H1 (cell line): Measurements from ENCODE around the gene ENTPD2. TPM values are rescaled to one million over a fixed set of nuclear protein-coding genes. Genes with fewer than 3 reads are reported as not detected.

Experiments
- CTCF ChIA-PET: fragments of 300-600 bp; sonication (Branson Sonifier 250); formaldehyde crosslinking; loops from one replicate; lab custom pipeline; 2021; ENCODE audit not compliant: partially characterized antibody; lab: Charles Lee
- POLR2A ChIA-PET: fragments of 300-600 bp; sonication (Branson Sonifier 250); formaldehyde crosslinking; loops from one replicate; lab custom pipeline; 2021; ENCODE audit warnings: inconsistent platforms; ENCODE audit not compliant: partially characterized antibody; lab: Charles Lee
- DNase-seq, 2 experiments: peaks; one replicate each; pipeline versions ENCODE4 v3.0.0 to v3.0.0-alpha.2; 2010 to 2022; ENCODE audit warnings: low spot score in 2 of 2, low read depth in 1 of 2, mixed read lengths in 1 of 2
- FAIRE-seq: peaks from 2 replicates; lab custom pipeline; 2011; peaks lifted over from hg19 to GRCh38; lab: Jason Lieb, UNC
- H2AFZ ChIP-seq: 2 replicates; pipeline ENCODE4 v1.8.1; 2012; ENCODE audit warnings: low read length, inconsistent platforms
- H2AK5ac ChIP-seq: 2 replicates; pipeline ENCODE4 v1.6.1; 2013; ENCODE audit warnings: low read depth, low read length
- H2BK120ac ChIP-seq: replicated peaks from 2 replicates; pipeline ENCODE3; 2013; ENCODE audit warnings: low read depth, low read length, inconsistent platforms
- H2BK12ac ChIP-seq: 2 replicates; pipeline ENCODE4 v1.6.1; 2013; ENCODE audit warnings: low read depth, low read length
- H2BK15ac ChIP-seq: 2 replicates; pipeline ENCODE4 v1.6.1; 2013; ENCODE audit warnings: low read length
- H2BK20ac ChIP-seq: 2 replicates; pipeline ENCODE4 v1.6.1; 2013; ENCODE audit warnings: low read length
- H2BK5ac ChIP-seq: 2 replicates; pipeline ENCODE4 v1.6.1; 2013; ENCODE audit warnings: low read depth, low read length
- H3K14ac ChIP-seq: 2 replicates; pipeline ENCODE4 v1.6.1; 2013; ENCODE audit warnings: inconsistent platforms; ENCODE audit not compliant: insufficient read length
- H3K18ac ChIP-seq: 2 replicates; pipeline ENCODE4 v1.6.1; 2013; ENCODE audit warnings: low read length; ENCODE audit errors: extremely low read depth
- H3K23ac ChIP-seq: 2 replicates; pipeline ENCODE4 v1.6.1; 2013; ENCODE audit warnings: inconsistent platforms; ENCODE audit not compliant: insufficient read length
- H3K23me2 ChIP-seq: 2 replicates; pipeline ENCODE4 v1.6.1; 2013; ENCODE audit warnings: low read depth, low read length
- H3K27ac ChIP-seq: 2 replicates; pipeline ENCODE4 v1.6.1; 2011; ENCODE audit warnings: low read depth, low read length, inconsistent platforms
- H3K27me3 ChIP-seq, 4 experiments: replicated peaks in 1 of 4; 1 replicate in 1 of 4; 2 replicates in 3 of 4; pipeline versions ENCODE4 v1.6.1 to v1.8.1; 2011 to 2013; ENCODE audit warnings: low read length in 3 of 4, mild to moderate bottlenecking in 3 of 4, inconsistent platforms in 2 of 4, mixed read lengths in 2 of 4, moderate library complexity in 1 of 4; ENCODE audit not compliant: control insufficient read depth in 3 of 4, insufficient read depth in 3 of 4; ENCODE audit errors: extremely low read depth in 1 of 4
- H3K36me3 ChIP-seq, 4 experiments: 2 replicates each; pipeline versions ENCODE4 v1.6.1 to v1.8.1; 2011 to 2013; ENCODE audit warnings: mild to moderate bottlenecking in 4 of 4, low read length in 3 of 4, moderate library complexity in 2 of 4, control low read depth in 1 of 4, inconsistent platforms in 1 of 4; ENCODE audit not compliant: insufficient read depth in 4 of 4, control insufficient read depth in 2 of 4
- H3K4ac ChIP-seq: replicated peaks from 2 replicates; pipeline ENCODE3; 2013; ENCODE audit warnings: low read length, low read depth, mixed read lengths, inconsistent platforms; ENCODE audit not compliant: insufficient read length
- H3K4me1 ChIP-seq, 4 experiments: replicated peaks in 1 of 4; 1 replicate in 1 of 4; 2 replicates in 3 of 4; pipeline versions ENCODE4 v1.6.1 to v1.8.1; 2011 to 2013; ENCODE audit warnings: low read length in 3 of 4, inconsistent platforms in 2 of 4, mixed read lengths in 1 of 4; ENCODE audit not compliant: insufficient read depth in 4 of 4, control insufficient read depth in 3 of 4
- H3K4me2 ChIP-seq, 2 experiments: 2 replicates each; pipeline versions ENCODE4 v1.6.1 to v1.8.1; 2011 to 2013; ENCODE audit warnings: low read depth in 2 of 2, low read length in 2 of 2, control low read depth in 1 of 2, inconsistent platforms in 1 of 2, mild to moderate bottlenecking in 1 of 2; ENCODE audit not compliant: insufficient read depth in 1 of 2
- H3K4me3 ChIP-seq, 4 experiments: fragments of 200-600, 300-600 bp in 1 of 4; sonication (generic), shearing (Covaris generic), sonication (Bioruptor Twin) in 1 of 4; 2 replicates each; pipeline versions ENCODE4 v1.5.1 to v1.8.1; 2011 to 2016; ENCODE audit warnings: low read length in 4 of 4, low read depth in 3 of 4, control low read depth in 2 of 4, inconsistent platforms in 2 of 4, mild to moderate bottlenecking in 2 of 4, mixed read lengths in 1 of 4, moderate library complexity in 1 of 4; ENCODE audit not compliant: insufficient read depth in 2 of 4; ENCODE audit errors: extremely low read depth in 1 of 4
- H3K56ac ChIP-seq: replicated peaks from 2 replicates; pipeline ENCODE3; 2013; ENCODE audit warnings: low read depth, mild to moderate bottlenecking, mixed read lengths, low read length, inconsistent platforms; ENCODE audit not compliant: insufficient read length
- H3K79me1 ChIP-seq: 2 replicates; pipeline ENCODE4 v1.6.1; 2013; ENCODE audit warnings: low read depth, low read length, control low read depth
- H3K79me2 ChIP-seq, 2 experiments: 2 replicates each; pipeline versions ENCODE4 v1.6.1 to v1.8.1; 2012 to 2013; ENCODE audit warnings: low read length in 2 of 2, mild to moderate bottlenecking in 2 of 2, inconsistent platforms in 1 of 2; ENCODE audit not compliant: insufficient read depth in 2 of 2, control insufficient read depth in 1 of 2
- H3K9ac ChIP-seq, 4 experiments: replicated peaks in 1 of 4; 1 replicate in 1 of 4; 2 replicates in 3 of 4; pipeline versions ENCODE4 v1.6.1 to v1.8.1; 2011 to 2013; ENCODE audit warnings: low read depth in 3 of 4, low read length in 3 of 4, control low read depth in 2 of 4, mild to moderate bottlenecking in 2 of 4, moderate library complexity in 2 of 4, inconsistent platforms in 1 of 4; ENCODE audit errors: extremely low read depth in 1 of 4
- H3K9me3 ChIP-seq, 2 experiments: 2 replicates each; pipeline versions ENCODE4 v1.6.1 to v1.8.1; 2012 to 2013; ENCODE audit warnings: mild to moderate bottlenecking in 2 of 2, moderate library complexity in 2 of 2, control low read depth in 1 of 2, inconsistent platforms in 1 of 2, low read depth in 1 of 2, low read length in 1 of 2, mixed read lengths in 1 of 2; ENCODE audit not compliant: insufficient read depth in 2 of 2
- H4K20me1 ChIP-seq, 2 experiments: replicated peaks in 1 of 2; 2 replicates each; pipeline versions ENCODE3 to v1.8.1; 2011 to 2013; ENCODE audit warnings: inconsistent platforms in 2 of 2, low read length in 2 of 2, mild to moderate bottlenecking in 1 of 2; ENCODE audit not compliant: insufficient read depth in 2 of 2, control insufficient read depth in 1 of 2
- H4K5ac ChIP-seq: 2 replicates; pipeline ENCODE4 v1.6.1; 2013; ENCODE audit warnings: low read length, low read depth, mixed read lengths, inconsistent platforms; ENCODE audit not compliant: insufficient read length
- H4K8ac ChIP-seq: 2 replicates; pipeline ENCODE4 v1.8.0; 2013; ENCODE audit warnings: mild to moderate bottlenecking, moderate library complexity, low read length, inconsistent platforms; ENCODE audit not compliant: insufficient read depth; ENCODE audit errors: extremely low read depth
- H4K91ac ChIP-seq: replicated peaks from 2 replicates; pipeline ENCODE3; 2013; ENCODE audit warnings: low read length, mixed read lengths, inconsistent platforms; ENCODE audit not compliant: insufficient read length
- BACH1 ChIP-seq: IDR thresholded peaks from 2 replicates; pipeline ENCODE4 v1.6.1; 2012; ENCODE audit warnings: low read length, improper control_type of control experiment
- CREB1 ChIP-seq: IDR thresholded peaks from 2 replicates; pipeline ENCODE4 v1.6.1; 2012; ENCODE audit warnings: inconsistent platforms
- EGR1 ChIP-seq: IDR thresholded peaks from 2 replicates; pipeline ENCODE4 v1.6.1; 2011; ENCODE audit warnings: low read depth, low read length, borderline replicate concordance
- EP300 ChIP-seq, 2 experiments: IDR thresholded peaks; 1 replicate in 1 of 2; 2 replicates in 1 of 2; pipeline ENCODE4 v1.6.1; 2011 to 2012; ENCODE audit warnings: low read depth in 2 of 2, low read length in 2 of 2, mild to moderate bottlenecking in 2 of 2, borderline replicate concordance in 1 of 2, inconsistent platforms in 1 of 2, moderate library complexity in 1 of 2
- GABPA ChIP-seq: IDR thresholded peaks from 2 replicates; pipeline ENCODE4 v1.6.1; 2011; ENCODE audit warnings: mild to moderate bottlenecking, low read length, moderate library complexity, borderline replicate concordance; ENCODE audit not compliant: insufficient read depth
- HDAC6 ChIP-seq: IDR thresholded peaks from one replicate; pipeline ENCODE4 v1.7.1; 2012; ENCODE audit warnings: low read depth, mild to moderate bottlenecking, inconsistent platforms, low read length, moderate library complexity
- MAFK ChIP-seq: IDR thresholded peaks from 2 replicates; pipeline ENCODE4 v1.6.1; 2012; ENCODE audit warnings: low read depth, mild to moderate bottlenecking, improper control_type of control experiment, low read length
- POU5F1 ChIP-seq: IDR thresholded peaks from 2 replicates; pipeline ENCODE4 v1.6.1; 2011; ENCODE audit warnings: low read depth, mild to moderate bottlenecking, low read length, moderate library complexity
- RAD21 ChIP-seq, 2 experiments: IDR thresholded peaks in 1 of 2; conservative IDR thresholded peaks in 1 of 2; 2 replicates each; pipeline ENCODE4 v1.6.1; 2011; ENCODE audit warnings: low read depth in 2 of 2, low read length in 2 of 2, improper control_type of control experiment in 1 of 2, inconsistent platforms in 1 of 2, mild to moderate bottlenecking in 1 of 2, moderate library complexity in 1 of 2
- RFX5 ChIP-seq: IDR thresholded peaks from 2 replicates; pipeline ENCODE4 v1.6.1; 2011; ENCODE audit warnings: low read depth, low read length, improper control_type of control experiment, borderline replicate concordance
- SRF ChIP-seq: IDR thresholded peaks from 2 replicates; pipeline ENCODE4 v1.6.1; 2011; ENCODE audit warnings: mild to moderate bottlenecking, low read depth, low read length, moderate library complexity
- TAF1 ChIP-seq: IDR thresholded peaks from 2 replicates; pipeline ENCODE4 v1.6.1; 2011; ENCODE audit warnings: mild to moderate bottlenecking, low read depth, low read length
- WGBS, 2 experiments: shearing (Covaris generic) in 1 of 2; methylation state at CpG; one replicate each; pipeline versions ENCODE4 v1.1.6 to v1.1.7; 2013 to 2015; ENCODE audit warnings: low lambda C conversion rate in 2 of 2, mixed read lengths in 2 of 2, inconsistent platforms in 1 of 2, low coverage in 1 of 2, missing lambda C conversion rate in 1 of 2; ENCODE audit not compliant: insufficient replicate concordance in 2 of 2, insufficient coverage in 1 of 2, insufficient read length in 1 of 2; ENCODE audit errors: extremely low coverage in 1 of 2, missing lambda C conversion rate in 1 of 2; 5-methylcytosine and 5-hydroxymethylcytosine counted together
- polyA plus RNA-seq, 7 experiments: library from polyadenylated mRNA; depleted of rRNA in 3 of 7; stranded (reverse) in 5 of 7; unstranded in 2 of 7; fragments of >200 nt in 5 of 7; fragments of 200-250 nt in 2 of 7; gene quantifications; 1 replicate in 5 of 7; 2 replicates in 1 of 7; 4 replicates in 1 of 7; pipeline versions ENCODE4 v1.2.1 to v1.2.3, GENCODE V29; 2011 to 2013; ENCODE audit warnings: missing spikeins in 2 of 7, mixed read lengths in 2 of 7
- total RNA-seq: library from RNA; stranded (reverse); fragmentation: NEBNext Ultra II Directional; extraction: Animal tissue kit (Norgen Biotek cat#: 25700); gene quantifications from 2 replicates; pipeline ENCODE4 v1.2.1, GENCODE V29; 2021

Gene ENTPD2
- total and polyA plus RNA-seq, 2 of the 8 experiments (the other 6 are each of a cell fraction or from before 2014, with no cell fraction given), result 0.65 to 3.8 TPM

- H3K4me3 ChIP-seq, result no peak overlapping the region
- no peak overlapping the region for H3K9ac ChIP-seq
- H4K91ac ChIP-seq, result no peak overlapping the region
- H3K27ac ChIP-seq, result no peak overlapping the region
- POLR2A ChIA-PET, result interaction anchor here (0.7 to 1.8 kb wide), 7 partner anchors 9 to 221 kb away, joined by 3 to 7 read pairs (median 4); partner anchors contain the start of genes FBXW5, MAN1B1, TUBB4B and UAP1L1
- peak overlapping the region; percentile 4; the same call in 1 of the 2 replicates for H2BK12ac ChIP-seq
- peak overlapping the region; percentile 57 for H3K4ac ChIP-seq
- no peak overlapping the region for H2BK15ac ChIP-seq
- no peaks in the 10 kb centered on the region for H3K9me3 ChIP-seq
- no peak overlapping the region for H4K5ac ChIP-seq
- H3K23me2 ChIP-seq, result peaks cover 13% of the 10 kb centered on the region
- H3K18ac ChIP-seq, result no peak overlapping the region; the same call in 1 of the 2 replicates
- peaks cover 0 to 25% (median 18%) of the 10 kb centered on the region in 4 experiments; a peak in 6 of 7 replicates for H3K4me1 ChIP-seq
- H2BK20ac ChIP-seq, result no peak overlapping the region
- H3K4me2 ChIP-seq, result no peak overlapping the region; a peak in 1 of 4 replicates
- H2AK5ac ChIP-seq, result no peak overlapping the region
- H3K36me3 ChIP-seq, result no peaks in the 10 kb centered on the region
- no peak overlapping the region for H3K56ac ChIP-seq
- H3K79me2 ChIP-seq, result no peaks in the 10 kb centered on the region
- no peak overlapping the region for H2AFZ ChIP-seq
- H3K79me1 ChIP-seq, result peaks cover 2% of the 10 kb centered on the region; the same call in 1 of the 2 replicates
- WGBS, 2 experiments, result 58% methylated on average over 12 of the region's 12 CpGs; no CpG with 5 or more reads in 1 of the 2 experiments
- H3K27me3 ChIP-seq, result peaks cover 0 to 15% (median 7%) of the 10 kb centered on the region in 4 experiments; a peak in 5 of 7 replicates
- H2BK120ac ChIP-seq, result no peak overlapping the region
- H2BK5ac ChIP-seq, result no peak overlapping the region
- DNase-seq (peak in 1 of 2 experiments; percentile 93), FAIRE-seq (no peak)
- H4K20me1 ChIP-seq, result peaks cover 23 to 25% of the 10 kb centered on the region in 2 experiments
- 0 out of 2 replicates have a peak overlapping the region, but pooled peaks have one; percentile 57 for H4K8ac ChIP-seq
- H3K23ac ChIP-seq, result no peak overlapping the region
- H3K14ac ChIP-seq, result no peak overlapping the region
- CTCF ChIA-PET, result interaction anchor here (0.5 to 13.5 kb wide), 58 partner anchors 9 to 1573 kb away, joined by 3 to 291 read pairs (median 4); partner anchors contain the start of genes ABCA2, ANAPC2, CYSRT1 and ENTPD2
- TF ChIP-seq RAD21 (IDR thresholded peaks at IDR 0.05 in 1 of 2, conservative IDR thresholded peaks at IDR 0.05 in 1 of 2; ENCODE audit: low read depth in 2 of 2, low read length in 2 of 2) (peak; percentile 36 to 57), CREB1 (peak; percentile 49), RFX5 (no peak), BACH1 (no peak), TAF1 (no peak), EGR1 (no peak), HDAC6 (no peak), POU5F1 (no peak), SRF (no peak), EP300 (IDR thresholded peaks at IDR 0.05; ENCODE audit: borderline replicate concordance in 1 of 2, low read depth in 2 of 2, low read length in 2 of 2) (no peak), MAFK (no peak), GABPA (peak; percentile 56; the same call in 1 of the 2 replicates)
Measured at GRCh38 chr9:137067860-137068538, 14.1 kb upstream of the ENTPD2 start.
